ENCODE measurements around the gene NELFE.

GRCh38 chr6:31918069-31918720 lies 40.6 kb downstream of the NELFE start:
- TF ChIP-seq CTCF (optimal IDR thresholded peaks at IDR 0.05 in 1 of 3, IDR thresholded peaks at IDR 0.05 in 1 of 3, conservative IDR thresholded peaks at IDR 0.05 in 1 of 3; ENCODE audit: extremely low read depth in 1 of 3, insufficient read depth in 2 of 3, low read length in 3 of 3) (no peak), EZH2 (IDR thresholded peaks at IDR 0.05; ENCODE audit: low read length) (no peak)

Data from keratinocyte (primary cell).